Measurements from ENCODE around the gene THEM5. TPM values are rescaled to one million over a fixed set of nuclear protein-coding genes. Genes with fewer than 3 reads are reported as not detected.

The THEM5 gene
- total RNA-seq, 1 experiment from 2014 or later: not detected

GRCh38 chr1:151839457-151840403, 13.8 kb downstream of the THEM5 start, which contains the start of gene C2CD4D:
Gene C2CD4D, minus strand, starts transcription at chr1:151839820. Its CDS starts 831 bp downstream, at chr1:151838989.
- DNase-seq (ENCODE audit: low read depth): peak; percentile 68

- DNase-seq (ENCODE audit: low read depth): no peak
Observed at GRCh38 chr1:151839082-151839412, 14.5 kb downstream of the THEM5 start.

- no peak for DNase-seq (ENCODE audit: low read depth)
Observed at GRCh38 chr1:151838222-151839081, 15.1 kb downstream of the THEM5 start.

GRCh38 chr1:151837884-151838221, 15.7 kb downstream of the THEM5 start:
- DNase-seq (ENCODE audit: low read depth): no peak

- DNase-seq (ENCODE audit: low read depth): no peak
Observed at GRCh38 chr1:151837197-151837596, 16.3 kb downstream of the THEM5 start.

GRCh38 chr1:151835596-151835995, 17.9 kb downstream of the THEM5 start:
- no peak for DNase-seq (ENCODE audit: low read depth)

- DNase-seq (ENCODE audit: low read depth): no peak
Observed at GRCh38 chr1:151834239-151834638, 19.3 kb downstream of the THEM5 start.

GRCh38 chr1:151833172-151833900, 20.2 kb downstream of the THEM5 start:
- DNase-seq (ENCODE audit: low read depth): no peak

- DNase-seq (ENCODE audit: low read depth): no peak
Observed at GRCh38 chr1:151832318-151832980, 21.1 kb downstream of the THEM5 start.

- DNase-seq (ENCODE audit: low read depth): no peak
Observed at GRCh38 chr1:151831605-151832004, 21.9 kb downstream of the THEM5 start, which contains the start of gene RORC. Gene RORC, minus strand, starts transcription at chr1:151831802. Its CDS starts 38 bp downstream, at chr1:151831764.

- no peak for DNase-seq (ENCODE audit: low read depth)
Observed at GRCh38 chr1:151831256-151831591, 22.3 kb downstream of the THEM5 start.

GRCh38 chr1:151830055-151830454, 23.5 kb downstream of the THEM5 start:
- DNase-seq (ENCODE audit: low read depth): no peak

- no peak for DNase-seq (ENCODE audit: low read depth)
Observed at GRCh38 chr1:151829352-151830046, 24.0 kb downstream of the THEM5 start.

GRCh38 chr1:151828921-151829320, 24.6 kb downstream of the THEM5 start:
- peak; percentile 62 for DNase-seq (ENCODE audit: low read depth)

- no peak for DNase-seq (ENCODE audit: low read depth)
Observed at GRCh38 chr1:151827853-151828252, 25.7 kb downstream of the THEM5 start.

GRCh38 chr1:151825751-151826660, 27.5 kb downstream of the THEM5 start:
- no peak for DNase-seq (ENCODE audit: low read depth)

GRCh38 chr1:151825204-151825603, 28.3 kb downstream of the THEM5 start:
- no peak for DNase-seq (ENCODE audit: low read depth)

- no peak for DNase-seq (ENCODE audit: low read depth)
Observed at GRCh38 chr1:151823175-151823574, 30.3 kb downstream of the THEM5 start.

- no peak for DNase-seq (ENCODE audit: low read depth)
Observed at GRCh38 chr1:151822404-151822803, 31.1 kb downstream of the THEM5 start.

- peak; percentile 31 for DNase-seq (ENCODE audit: low read depth)
Observed at GRCh38 chr1:151820940-151821339, 32.6 kb downstream of the THEM5 start.
